Measurements from ENCODE around the gene KRTCAP2.

Gene KRTCAP2

GRCh38 chr1:155133799-155134281 lies 39.3 kb downstream of the KRTCAP2 start:
- Histone ChIP-seq H3K4me1 (ENCODE audit: control insufficient read depth in 1 of 2, insufficient read depth in 2 of 2, low read length in 2 of 2) (peaks cover 49 to 71% of the 10 kb centered on the region in 2 donors), H3K36me3 (ENCODE audit: control insufficient read depth in 1 of 2, insufficient read depth in 2 of 2, low read length in 2 of 2) (peaks cover 20 to 30% of the 10 kb centered on the region in 2 donors), H3K9me3 (ENCODE audit: control insufficient read depth in 1 of 2, low read length in 2 of 2) (no peaks in the 10 kb centered on the region), H3K9ac (ENCODE audit: low read depth in 1 of 2, low read length in 2 of 2) (peak overlapping the region; percentile 76 to 94), H3K27ac (ENCODE audit: low read depth, low read length) (peak overlapping the region; percentile 98), H3K27me3 (ENCODE audit: control insufficient read depth in 1 of 2, insufficient read depth in 2 of 2, low read length in 2 of 2) (no peaks in the 10 kb centered on the region), H3K4me3 (ENCODE audit: low read depth in 1 of 2, low read length in 2 of 2) (peak overlapping the region; percentile 77 to 87)

GRCh38 chr1:155131856-155132255 lies 41.2 kb downstream of the KRTCAP2 start:
- H3K9ac ChIP-seq (ENCODE audit: low read depth in 1 of 2, low read length in 2 of 2): peak overlapping the region; percentile 54 to 96
- no peaks in the 10 kb centered on the region for H3K9me3 ChIP-seq (ENCODE audit: control insufficient read depth in 1 of 2, low read length in 2 of 2)
- peaks cover 20 to 26% of the 10 kb centered on the region in 2 donors for H3K36me3 ChIP-seq (ENCODE audit: control insufficient read depth in 1 of 2, insufficient read depth in 2 of 2, low read length in 2 of 2)
- no peaks in the 10 kb centered on the region for H3K27me3 ChIP-seq (ENCODE audit: control insufficient read depth in 1 of 2, insufficient read depth in 2 of 2, low read length in 2 of 2)
- H3K4me1 ChIP-seq (ENCODE audit: control insufficient read depth in 1 of 2, insufficient read depth in 2 of 2, low read length in 2 of 2): peaks cover 33 to 72% of the 10 kb centered on the region in 2 donors
- H3K4me3 ChIP-seq (ENCODE audit: low read depth in 1 of 2, low read length in 2 of 2): peak overlapping the region; percentile 16 to 73
- H3K27ac ChIP-seq (ENCODE audit: low read depth, low read length): peak overlapping the region; percentile 96

- no peaks in the 10 kb centered on the region for H3K9me3 ChIP-seq (ENCODE audit: control insufficient read depth in 1 of 2, low read length in 2 of 2)
- peak overlapping the region; percentile 96 for H3K27ac ChIP-seq (ENCODE audit: low read depth, low read length)
- H3K4me1 ChIP-seq (ENCODE audit: control insufficient read depth in 1 of 2, insufficient read depth in 2 of 2, low read length in 2 of 2): peaks cover 36 to 74% of the 10 kb centered on the region in 2 donors
- H3K36me3 ChIP-seq (ENCODE audit: control insufficient read depth in 1 of 2, insufficient read depth in 2 of 2, low read length in 2 of 2): peaks cover 20 to 26% of the 10 kb centered on the region in 2 donors
- peak overlapping the region; percentile 16 to 73 for H3K4me3 ChIP-seq (ENCODE audit: low read depth in 1 of 2, low read length in 2 of 2)
- peak overlapping the region; percentile 54 to 96 for H3K9ac ChIP-seq (ENCODE audit: low read depth in 1 of 2, low read length in 2 of 2)
- no peaks in the 10 kb centered on the region for H3K27me3 ChIP-seq (ENCODE audit: control insufficient read depth in 1 of 2, insufficient read depth in 2 of 2, low read length in 2 of 2)
Observed at GRCh38 chr1:155131285-155131684, 41.8 kb downstream of the KRTCAP2 start.

GRCh38 chr1:155130272-155131006 lies 42.7 kb downstream of the KRTCAP2 start:
- Histone ChIP-seq H3K36me3 (ENCODE audit: control insufficient read depth in 1 of 2, insufficient read depth in 2 of 2, low read length in 2 of 2) (peaks cover 20 to 26% of the 10 kb centered on the region in 2 donors), H3K9me3 (ENCODE audit: control insufficient read depth in 1 of 2, low read length in 2 of 2) (no peaks in the 10 kb centered on the region), H3K9ac (ENCODE audit: low read depth in 1 of 2, low read length in 2 of 2) (peak overlapping the region; percentile 41 to 96), H3K27ac (ENCODE audit: low read depth, low read length) (peak overlapping the region; percentile 96), H3K4me3 (ENCODE audit: low read depth in 1 of 2, low read length in 2 of 2) (peak overlapping the region; percentile 64 to 73), H3K4me1 (ENCODE audit: control insufficient read depth in 1 of 2, insufficient read depth in 2 of 2, low read length in 2 of 2) (peaks cover 40 to 81% of the 10 kb centered on the region in 2 donors), H3K27me3 (ENCODE audit: control insufficient read depth in 1 of 2, insufficient read depth in 2 of 2, low read length in 2 of 2) (no peaks in the 10 kb centered on the region)

- peaks cover 44 to 77% of the 10 kb centered on the region in 2 donors for H3K4me1 ChIP-seq (ENCODE audit: control insufficient read depth in 1 of 2, insufficient read depth in 2 of 2, low read length in 2 of 2)
- peak overlapping the region; percentile 96 for H3K27ac ChIP-seq (ENCODE audit: low read depth, low read length)
- peak overlapping the region; percentile 64 to 73 for H3K4me3 ChIP-seq (ENCODE audit: low read depth in 1 of 2, low read length in 2 of 2)
- peaks cover 15 to 17% of the 10 kb centered on the region in 2 donors for H3K36me3 ChIP-seq (ENCODE audit: control insufficient read depth in 1 of 2, insufficient read depth in 2 of 2, low read length in 2 of 2)
- no peaks in the 10 kb centered on the region for H3K9me3 ChIP-seq (ENCODE audit: control insufficient read depth in 1 of 2, low read length in 2 of 2)
- peak overlapping the region; percentile 41 to 96 for H3K9ac ChIP-seq (ENCODE audit: low read depth in 1 of 2, low read length in 2 of 2)
- H3K27me3 ChIP-seq (ENCODE audit: control insufficient read depth in 1 of 2, insufficient read depth in 2 of 2, low read length in 2 of 2): no peaks in the 10 kb centered on the region
Observed at GRCh38 chr1:155128755-155129473, 44.2 kb downstream of the KRTCAP2 start.

GRCh38 chr1:155127967-155128754 lies 44.9 kb downstream of the KRTCAP2 start:
- Histone ChIP-seq H3K36me3 (ENCODE audit: control insufficient read depth in 1 of 2, insufficient read depth in 2 of 2, low read length in 2 of 2) (peaks cover 10 to 15% of the 10 kb centered on the region in 2 donors), H3K9me3 (ENCODE audit: control insufficient read depth in 1 of 2, low read length in 2 of 2) (no peaks in the 10 kb centered on the region), H3K27me3 (ENCODE audit: control insufficient read depth in 1 of 2, insufficient read depth in 2 of 2, low read length in 2 of 2) (no peaks in the 10 kb centered on the region), H3K27ac (ENCODE audit: low read depth, low read length) (peak overlapping the region; percentile 96), H3K4me3 (ENCODE audit: low read depth in 1 of 2, low read length in 2 of 2) (peak overlapping the region; percentile 64 to 73), H3K4me1 (ENCODE audit: control insufficient read depth in 1 of 2, insufficient read depth in 2 of 2, low read length in 2 of 2) (peaks cover 40 to 70% of the 10 kb centered on the region in 2 donors), H3K9ac (ENCODE audit: low read depth in 1 of 2, low read length in 2 of 2) (peak overlapping the region; percentile 41 to 96)

- Histone ChIP-seq H3K9ac (ENCODE audit: low read depth in 1 of 2, low read length in 2 of 2) (peak within 1 kb of the TSS; percentile 84 to 96), H3K36me3 (ENCODE audit: control insufficient read depth in 1 of 2, insufficient read depth in 2 of 2, low read length in 2 of 2) (peaks cover 8 to 15% of the 10 kb centered on the region in 2 donors), H3K9me3 (ENCODE audit: control insufficient read depth in 1 of 2, low read length in 2 of 2) (no peaks in the 10 kb centered on the region), H3K4me1 (ENCODE audit: control insufficient read depth in 1 of 2, insufficient read depth in 2 of 2, low read length in 2 of 2) (peaks cover 39 to 69% of the 10 kb centered on the region in 2 donors), H3K4me3 (ENCODE audit: low read depth in 1 of 2, low read length in 2 of 2) (peak within 1 kb of the TSS; percentile 64 to 73), H3K27ac (ENCODE audit: low read depth, low read length) (peak within 1 kb of the TSS; percentile 96), H3K27me3 (ENCODE audit: control insufficient read depth in 1 of 2, insufficient read depth in 2 of 2, low read length in 2 of 2) (no peaks in the 10 kb centered on the region)
Observed at GRCh38 chr1:155127105-155127966, 45.8 kb downstream of the KRTCAP2 start, which contains the start of gene EFNA1. Gene EFNA1, plus strand, starts transcription at chr1:155127876. Its CDS starts 102 bp downstream, at chr1:155127978.

GRCh38 chr1:155126556-155127104 lies 46.5 kb downstream of the KRTCAP2 start:
- Histone ChIP-seq H3K27me3 (ENCODE audit: control insufficient read depth in 1 of 2, insufficient read depth in 2 of 2, low read length in 2 of 2) (no peaks in the 10 kb centered on the region), H3K36me3 (ENCODE audit: control insufficient read depth in 1 of 2, insufficient read depth in 2 of 2, low read length in 2 of 2) (peaks cover 4 to 12% of the 10 kb centered on the region in 2 donors), H3K4me1 (ENCODE audit: control insufficient read depth in 1 of 2, insufficient read depth in 2 of 2, low read length in 2 of 2) (peaks cover 36 to 64% of the 10 kb centered on the region in 2 donors), H3K27ac (ENCODE audit: low read depth, low read length) (peak overlapping the region; percentile 96), H3K9ac (ENCODE audit: low read depth in 1 of 2, low read length in 2 of 2) (peak overlapping the region; percentile 84 to 96), H3K4me3 (ENCODE audit: low read depth in 1 of 2, low read length in 2 of 2) (peak overlapping the region; percentile 64 to 73), H3K9me3 (ENCODE audit: control insufficient read depth in 1 of 2, low read length in 2 of 2) (no peaks in the 10 kb centered on the region)

All from duodenal mucosa (tissue), 2 donors.